HepG2 (cell line): ENCODE results near the gene AP1G1. TPM values are rescaled to one million over a fixed set of nuclear protein-coding genes. Genes with fewer than 3 reads are reported as not detected.

Experiments
- ATF7 ChIP-seq, 2 experiments: fragments of 450-650 bp in 1 of 2; sonication (generic) in 1 of 2; formaldehyde crosslinking in 1 of 2; IDR thresholded peaks; 2 replicates each; pipeline versions ENCODE4 v1.4.0 to v1.6.1; 2016 to 2020; ENCODE audit warnings: antibody characterized with exemption in 1 of 2, mild to moderate bottlenecking in 1 of 2, missing genetic modification reagents in 1 of 2
- ETV6 ChIP-seq: sonication (generic); formaldehyde crosslinking; conservative IDR thresholded peaks from 2 replicates; pipeline ENCODE4 v1.4.0; 2020; ENCODE audit warnings: missing genetic modification reagents
- NFE2L2 ChIP-seq: fragments of 150-350 bp; IDR thresholded peaks from 2 replicates; pipeline ENCODE4 v1.6.1; 2014; ENCODE audit warnings: low read length
- PAWR ChIP-seq: sonication (generic); formaldehyde crosslinking; IDR thresholded peaks from 2 replicates; pipeline ENCODE4 v1.4.0; 2020; ENCODE audit warnings: missing genetic modification reagents, mild to moderate bottlenecking, borderline replicate concordance
- PTBP1 ChIP-seq: fragments of 200-400 bp; formaldehyde crosslinking; IDR thresholded peaks from 2 replicates; pipeline ENCODE4 v1.6.1; 2018; ENCODE audit warnings: low read length, low read depth; ENCODE audit not compliant: poor library complexity, severe bottlenecking
- RARG ChIP-seq: sonication (generic); formaldehyde crosslinking; IDR thresholded peaks from 2 replicates; pipeline ENCODE4 v1.4.0; 2020; ENCODE audit warnings: low read depth, mild to moderate bottlenecking, missing genetic modification reagents
- SNRNP70 ChIP-seq: fragments of 200-400 bp; formaldehyde crosslinking; IDR thresholded peaks from 2 replicates; pipeline ENCODE4 v1.6.1; 2017; ENCODE audit warnings: mild to moderate bottlenecking, low read depth, low read length, moderate library complexity
- TRIM22 ChIP-seq: fragments of 450-650 bp; IDR thresholded peaks from 2 replicates; pipeline ENCODE4 v1.6.1; 2017
- ZBTB39 ChIP-seq: sonication (generic); formaldehyde crosslinking; IDR thresholded peaks from 2 replicates; pipeline ENCODE4 v1.5.0; 2020; ENCODE audit warnings: missing genetic modification reagents
- ZBTB40 ChIP-seq, 2 experiments: fragments of 450-650 bp in 1 of 2; sonication (generic) in 1 of 2; formaldehyde crosslinking in 1 of 2; IDR thresholded peaks; 2 replicates each; pipeline versions ENCODE4 v1.6.1 to v1.8.0; 2016 to 2022; ENCODE audit warnings: antibody characterized with exemption in 1 of 2, mild to moderate bottlenecking in 1 of 2, missing genetic modification reagents in 1 of 2
- ZNF614 ChIP-seq: IDR thresholded peaks from 2 replicates; pipeline ENCODE4 v1.6.1; 2018; ENCODE audit warnings: missing biosample characterization, missing genetic modification reagents, inconsistent platforms, borderline replicate concordance
- ZNF652 ChIP-seq: IDR thresholded peaks from 2 replicates; pipeline ENCODE4 v1.6.1; 2016; ENCODE audit warnings: low read depth, borderline replicate concordance
- ZNF841 ChIP-seq: sonication (generic); formaldehyde crosslinking; IDR thresholded peaks from 2 replicates; pipeline ENCODE4 v1.8.1; 2023; ENCODE audit warnings: missing genetic modification reagents, borderline replicate concordance
- polyA plus RNA-seq, 8 experiments: library from polyadenylated mRNA; depleted of rRNA in 3 of 8; stranded (reverse) in 7 of 8; unstranded in 1 of 8; fragments of >200 nt; fragmentation: Illumina TruSeq in 4 of 8; extraction: Trizol in 4 of 8; gene quantifications; 2 replicates each; pipeline versions ENCODE4 v1.2.1 to v1.2.3, GENCODE V29; 2011 to 2016; ENCODE audit warnings: low read depth in 4 of 8, missing spikeins in 1 of 8, mixed read lengths in 1 of 8; ENCODE audit not compliant: insufficient read depth in 1 of 8
- total RNA-seq, 5 experiments: library from RNA; depleted of rRNA; stranded (reverse); fragments of >200 nt; fragmentation: Illumina TruSeq; extraction: Trizol; gene quantifications; 2 replicates each; pipeline ENCODE4 v1.2.3, GENCODE V29; 2016; ENCODE audit warnings: low read depth in 1 of 5

AP1G1 gene
- total and polyA plus RNA-seq, 2 of the 13 experiments (the other 11 are each of a cell fraction or from before 2014, with no cell fraction given) = 62.2 to 66.2 TPM

- TF ChIP-seq ZBTB40 (IDR thresholded peaks at IDR 0.05) (no peak), ZBTB40 (CRISPR knock-in tag; IDR thresholded peaks at IDR 0.05) (peak; percentile 76; the same call in 1 of the 2 replicates), ZNF652 (no peak; the same call in 1 of the 2 replicates), ZNF614 (peak; percentile 91), ETV6 (CRISPR knock-in tag) (peak; percentile 90), ATF7 (IDR thresholded peaks at IDR 0.05) (peak; percentile 39; the same call in 1 of the 2 replicates), ATF7 (CRISPR knock-in tag; IDR thresholded peaks at IDR 0.05) (peak; percentile 70; the same call in 1 of the 2 replicates), TRIM22 (no peak), ZBTB39 (CRISPR knock-in tag) (no peak), RARG (CRISPR knock-in tag) (no peak), NFE2L2 (peak; percentile 49; the same call in 1 of the 2 replicates), PAWR (CRISPR knock-in tag) (no peak), SNRNP70 (no peak), ZNF841 (CRISPR knock-in tag) (no peak), PTBP1 (no peak)
These were observed at the start of gene AP1G1 (continued) for GRCh38 chr16:71808593-71809459.
